GM12878 (cell line): ENCODE data around the gene TRH. TPM values are rescaled to one million over a fixed set of nuclear protein-coding genes. Genes with fewer than 3 reads are reported as not detected.

Experiments used
- ATAC-seq: fragments of 200-7000 bp; cut with Tn5 transposase; 3 replicates; pipeline ENCODE4 v1.9.1; 2020; ENCODE audit warnings: mild to moderate bottlenecking, moderate library complexity
- BruUV-seq: library from RNA; stranded (reverse); fragments of 400-500 nt; replicated peaks from 2 replicates; lab custom pipeline; 2021; lab: Mats Ljungman, UMichigan
- CTCF ChIA-PET: fragments of 300-600 bp; sonication (Branson Sonifier 250); formaldehyde crosslinking; extraction: SDS; loops from one replicate; lab custom pipeline; 2021; ENCODE audit warnings: inconsistent platforms; lab: Yijun Ruan, JAX
- POLR2A ChIA-PET: fragments of 350-600 bp; formaldehyde crosslinking; extraction: SDS; loops from one replicate; lab custom pipeline; 2021; ENCODE audit warnings: inconsistent platforms; lab: Charles Lee
- RAD21 ChIA-PET: fragments of 300-600 bp; sonication (Branson Sonifier 250); formaldehyde crosslinking; loops from one replicate; lab custom pipeline; 2023; ENCODE audit warnings: antibody characterized with exemption; ENCODE audit not compliant: unreplicated experiment; lab: Charles Lee
- SMC1A ChIA-PET: fragments of 300-600 bp; sonication (Branson Sonifier 250); formaldehyde crosslinking; loops from one replicate; lab custom pipeline; 2023; ENCODE audit not compliant: unreplicated experiment, uncharacterized antibody; lab: Charles Lee
- DNase-seq: peaks from one replicate; pipeline ENCODE4 v3.0.0-alpha.2; 2011; ENCODE audit warnings: low read depth, low spot score
- FAIRE-seq: peaks from 3 replicates; lab custom pipeline; 2011; peaks lifted over from hg19 to GRCh38; lab: Jason Lieb, UNC
- H2AFZ ChIP-seq: 2 replicates; pipeline ENCODE4 v1.6.0; 2011; ENCODE audit warnings: low read depth, low read length, control low read depth; ENCODE audit not compliant: control insufficient read depth
- H3K27ac ChIP-seq: 2 replicates; pipeline ENCODE4 v1.5.1; 2011; ENCODE audit warnings: control low read depth; ENCODE audit not compliant: control insufficient read depth, insufficient read depth
- H3K27me3 ChIP-seq, 2 experiments: replicated peaks in 1 of 2; 2 replicates each; pipeline versions ENCODE4 v1.6.0 to v1.6.1; 2011; ENCODE audit warnings: low read length in 1 of 2; ENCODE audit not compliant: control insufficient read depth in 2 of 2, insufficient read depth in 2 of 2
- H3K36me3 ChIP-seq, 2 experiments: 2 replicates each; pipeline ENCODE4 v1.5.1; 2011; ENCODE audit warnings: low read length in 1 of 2; ENCODE audit not compliant: control insufficient read depth in 2 of 2, insufficient read depth in 2 of 2
- H3K4me1 ChIP-seq: 2 replicates; pipeline ENCODE4 v1.6.1; 2011; ENCODE audit warnings: mild to moderate bottlenecking, low read length, moderate library complexity, mixed read lengths; ENCODE audit not compliant: control insufficient read depth, insufficient read depth
- H3K4me2 ChIP-seq: 2 replicates; pipeline ENCODE4 v1.6.0; 2011; ENCODE audit warnings: control low read depth; ENCODE audit not compliant: control insufficient read depth, insufficient read depth
- H3K4me3 ChIP-seq: fragments of 200-600 bp; sonication (generic); 2 replicates; pipeline ENCODE4 v1.5.1; 2016
- H3K79me2 ChIP-seq: 2 replicates; pipeline ENCODE4 v1.6.0; 2011; ENCODE audit warnings: low read length; ENCODE audit not compliant: control insufficient read depth, insufficient read depth
- H3K9ac ChIP-seq: 2 replicates; pipeline ENCODE4 v1.8.0; 2011; ENCODE audit warnings: low read length, control low read depth, mixed read lengths; ENCODE audit not compliant: control insufficient read depth, insufficient read depth
- H3K9me3 ChIP-seq: replicated peaks from 3 replicates; pipeline ENCODE4 v1.5.1; 2011; ENCODE audit warnings: mild to moderate bottlenecking, low read length; ENCODE audit not compliant: control insufficient read depth, insufficient read depth
- H4K20me1 ChIP-seq: 2 replicates; pipeline ENCODE4 v1.6.0; 2011; ENCODE audit not compliant: control insufficient read depth, insufficient read depth
- BACH1 ChIP-seq: fragments of 450-650 bp; IDR thresholded peaks from 2 replicates; pipeline ENCODE4 v1.6.1; 2017; ENCODE audit warnings: mild to moderate bottlenecking, borderline replicate concordance
- BCL11A ChIP-seq: IDR thresholded peaks from 2 replicates; pipeline ENCODE4 v1.6.1; 2011; ENCODE audit warnings: low read depth, low read length
- CBFB ChIP-seq: IDR thresholded peaks from 2 replicates; pipeline ENCODE4 v1.6.1; 2016; ENCODE audit warnings: antibody characterized with exemption, low read depth
- CHD2 ChIP-seq: IDR thresholded peaks from 2 replicates; pipeline ENCODE4 v1.6.1; 2011; ENCODE audit warnings: low read depth, low read length, improper control_type of control experiment, borderline replicate concordance
- CHD4 ChIP-seq: fragments of 200-600 bp; sonication (generic); IDR thresholded peaks from 2 replicates; pipeline ENCODE4 v1.6.1; 2016; ENCODE audit warnings: mild to moderate bottlenecking
- HDAC6 ChIP-seq: fragments of 200-600 bp; sonication (generic); IDR thresholded peaks from one replicate; pipeline ENCODE4 v1.8.0; 2017; ENCODE audit warnings: antibody characterized with exemption; ENCODE audit not compliant: unreplicated experiment
- IRF3 ChIP-seq: fragments of 450-650 bp; IDR thresholded peaks from 2 replicates; pipeline ENCODE4 v1.6.1; 2014; ENCODE audit warnings: mild to moderate bottlenecking
- MEF2B ChIP-seq: fragments of 450-650 bp; IDR thresholded peaks from 2 replicates; pipeline ENCODE4 v1.6.1; 2018; ENCODE audit warnings: mild to moderate bottlenecking, moderate library complexity; ENCODE audit not compliant: partially characterized antibody, poor library complexity, severe bottlenecking
- NFXL1 ChIP-seq: fragments of 450-650 bp; IDR thresholded peaks from 2 replicates; pipeline ENCODE4 v1.6.1; 2017; ENCODE audit warnings: antibody characterized with exemption, mild to moderate bottlenecking, borderline replicate concordance
- NRF1 ChIP-seq: conservative IDR thresholded peaks from 2 replicates; pipeline ENCODE4 v1.6.1; 2011; ENCODE audit warnings: mild to moderate bottlenecking, low read depth, low read length, improper control_type of control experiment
- RAD21 ChIP-seq: IDR thresholded peaks from 2 replicates; pipeline ENCODE4 v1.6.1; 2011; ENCODE audit warnings: mild to moderate bottlenecking, low read depth, low read length, moderate library complexity; ENCODE audit not compliant: insufficient read depth
- RAD51 ChIP-seq: fragments of 450-650 bp; IDR thresholded peaks from 2 replicates; pipeline ENCODE4 v1.6.1; 2016; ENCODE audit warnings: moderate library complexity, mild to moderate bottlenecking, inconsistent platforms
- SREBF1 ChIP-seq: IDR thresholded peaks from 2 replicates; pipeline ENCODE4 v1.6.1; 2012; ENCODE audit warnings: mild to moderate bottlenecking, low read length
- SRF ChIP-seq, 2 experiments: IDR thresholded peaks; 2 replicates each; pipeline ENCODE4 v1.6.1; 2011; ENCODE audit warnings: low read depth in 2 of 2, low read length in 2 of 2, mild to moderate bottlenecking in 1 of 2, moderate library complexity in 1 of 2
- ZBED1 ChIP-seq: IDR thresholded peaks from 2 replicates; pipeline ENCODE4 v1.6.1; 2016; ENCODE audit warnings: borderline replicate concordance
- WGBS: methylation state at CpG from one replicate; pipeline ENCODE4 v1.1.6; 2016; ENCODE audit warnings: low lambda C conversion rate; ENCODE audit not compliant: insufficient replicate concordance, insufficient coverage; ENCODE audit errors: missing lambda C conversion rate; 5-methylcytosine and 5-hydroxymethylcytosine counted together
- in situ Hi-C: fragments of 300-500 bp; cut with MboI; formaldehyde crosslinking; loops from 9 replicates; pipeline ENCODE4 v1.14.3; 2018; ENCODE audit warnings: mixed read lengths
- intact Hi-C: fragments of 100-400 bp; cut with micrococcal nuclease; formaldehyde crosslinking; loops from one replicate; pipeline ENCODE4 v1.14.2; 2022; ENCODE audit not compliant: unreplicated experiment
- polyA plus RNA-seq, 11 experiments: library from polyadenylated mRNA; depleted of rRNA in 4 of 11; unstranded in 6 of 11; stranded (reverse) in 5 of 11; fragments of >200 nt; fragmentation: Nextera tagmentation in 4 of 11; fragmentation: Illumina TruSeq in 1 of 11; extraction: Ambion mirVana in 4 of 11; extraction: Trizol in 1 of 11; gene quantifications; 1 replicate in 1 of 11; 2 replicates in 10 of 11; pipeline versions ENCODE4 v1.2.1 to v1.2.3, GENCODE V29; 2011 to 2016; ENCODE audit warnings: inconsistent platforms in 2 of 11, missing spikeins in 2 of 11, low read depth in 1 of 11
- total RNA-seq, 4 experiments: library from RNA; depleted of rRNA in 3 of 4; stranded (reverse); fragments of >200 nt in 3 of 4; fragmentation: Illumina TruSeq in 1 of 4; extraction: Trizol in 1 of 4; gene quantifications; 2 replicates each; pipeline versions ENCODE4 v1.2.1 to v1.2.3, GENCODE V29; 2013 to 2021
- TF ChIP-seq, protein P1 (sequence below): fragments of 450-650 bp; IDR thresholded peaks from 2 replicates; pipeline ENCODE4 v1.6.1; 2018; ENCODE audit warnings: mild to moderate bottlenecking, low read depth, moderate library complexity; ENCODE audit not compliant: partially characterized antibody
- TF ChIP-seq, protein P2 (sequence below): IDR thresholded peaks from 2 replicates; pipeline ENCODE4 v1.6.1; 2011; ENCODE audit warnings: mild to moderate bottlenecking, low read depth, low read length, moderate library complexity; ENCODE audit not compliant: insufficient replicate concordance
- TF ChIP-seq, protein P3 (sequence below): fragments of 450-650 bp; formaldehyde crosslinking; IDR thresholded peaks from 2 replicates; pipeline ENCODE4 v1.4.0; 2022; ENCODE audit warnings: mild to moderate bottlenecking, moderate library complexity

TRH gene
- total and polyA plus RNA-seq, 10 of the 15 experiments (the other 5 are each of a cell fraction or from before 2014, with no cell fraction given), result not detected

GRCh38 chr3:129961141-129961541, 13.4 kb upstream of the TRH start:
- intact Hi-C loops (no loop called here), in situ Hi-C loops (no loop called here)
- Histone ChIP-seq H3K36me3 (no peaks in the 10 kb centered on the region), H3K4me3 (no peak overlapping the region), H3K9ac (no peak overlapping the region), H3K4me2 (no peak overlapping the region), H4K20me1 (no peaks in the 10 kb centered on the region), H3K4me1 (no peaks in the 10 kb centered on the region), H3K9me3 (no peaks in the 10 kb centered on the region), H3K27ac (no peak overlapping the region), H3K79me2 (no peaks in the 10 kb centered on the region), H3K27me3 (peaks cover 0 to 1% of the 10 kb centered on the region in 2 experiments; a peak in 2 of 4 replicates), H2AFZ (no peak overlapping the region)
- ChIA-PET POLR2A (no interaction called here), RAD21 (no interaction called here), SMC1A (no interaction called here), CTCF (no interaction called here)
- WGBS, result 60% methylated on average over 4 of the region's 5 CpGs
- no TSS peak for BruUV-seq
- FAIRE-seq (no peak), DNase-seq (no peak), ATAC-seq (no peak)
- TF ChIP-seq NRF1, result no peak
- no peak for TF ChIP-seq HDAC6
- no peak for TF ChIP-seq RAD21
- TF ChIP-seq RAD51, result no peak
- TF ChIP-seq NFXL1, result no peak
- TF ChIP-seq BACH1, result no peak
- TF ChIP-seq BCL11A, result no peak
- TF ChIP-seq IRF3, result no peak
- TF ChIP-seq, protein P1, sequence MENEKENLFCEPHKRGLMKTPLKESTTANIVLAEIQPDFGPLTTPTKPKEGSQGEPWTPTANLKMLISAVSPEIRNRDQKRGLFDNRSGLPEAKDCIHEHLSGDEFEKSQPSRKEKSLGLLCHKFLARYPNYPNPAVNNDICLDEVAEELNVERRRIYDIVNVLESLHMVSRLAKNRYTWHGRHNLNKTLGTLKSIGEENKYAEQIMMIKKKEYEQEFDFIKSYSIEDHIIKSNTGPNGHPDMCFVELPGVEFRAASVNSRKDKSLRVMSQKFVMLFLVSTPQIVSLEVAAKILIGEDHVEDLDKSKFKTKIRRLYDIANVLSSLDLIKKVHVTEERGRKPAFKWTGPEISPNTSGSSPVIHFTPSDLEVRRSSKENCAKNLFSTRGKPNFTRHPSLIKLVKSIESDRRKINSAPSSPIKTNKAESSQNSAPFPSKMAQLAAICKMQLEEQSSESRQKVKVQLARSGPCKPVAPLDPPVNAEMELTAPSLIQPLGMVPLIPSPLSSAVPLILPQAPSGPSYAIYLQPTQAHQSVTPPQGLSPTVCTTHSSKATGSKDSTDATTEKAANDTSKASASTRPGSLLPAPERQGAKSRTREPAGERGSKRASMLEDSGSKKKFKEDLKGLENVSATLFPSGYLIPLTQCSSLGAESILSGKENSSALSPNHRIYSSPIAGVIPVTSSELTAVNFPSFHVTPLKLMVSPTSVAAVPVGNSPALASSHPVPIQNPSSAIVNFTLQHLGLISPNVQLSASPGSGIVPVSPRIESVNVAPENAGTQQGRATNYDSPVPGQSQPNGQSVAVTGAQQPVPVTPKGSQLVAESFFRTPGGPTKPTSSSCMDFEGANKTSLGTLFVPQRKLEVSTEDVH, result no peak
- TF ChIP-seq, protein P2, sequence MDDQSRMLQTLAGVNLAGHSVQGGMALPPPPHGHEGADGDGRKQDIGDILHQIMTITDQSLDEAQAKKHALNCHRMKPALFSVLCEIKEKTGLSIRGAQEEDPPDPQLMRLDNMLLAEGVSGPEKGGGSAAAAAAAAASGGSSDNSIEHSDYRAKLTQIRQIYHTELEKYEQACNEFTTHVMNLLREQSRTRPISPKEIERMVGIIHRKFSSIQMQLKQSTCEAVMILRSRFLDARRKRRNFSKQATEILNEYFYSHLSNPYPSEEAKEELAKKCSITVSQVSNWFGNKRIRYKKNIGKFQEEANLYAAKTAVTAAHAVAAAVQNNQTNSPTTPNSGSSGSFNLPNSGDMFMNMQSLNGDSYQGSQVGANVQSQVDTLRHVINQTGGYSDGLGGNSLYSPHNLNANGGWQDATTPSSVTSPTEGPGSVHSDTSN, result no peak
- TF ChIP-seq SRF (IDR thresholded peaks at IDR 0.05; ENCODE audit: low read depth in 2 of 2, low read length in 2 of 2), result no peak
- no peak for TF ChIP-seq SREBF1
- TF ChIP-seq MEF2B, result no peak
- TF ChIP-seq CBFB, result no peak
- no peak for TF ChIP-seq CHD2
- TF ChIP-seq, protein P3, sequence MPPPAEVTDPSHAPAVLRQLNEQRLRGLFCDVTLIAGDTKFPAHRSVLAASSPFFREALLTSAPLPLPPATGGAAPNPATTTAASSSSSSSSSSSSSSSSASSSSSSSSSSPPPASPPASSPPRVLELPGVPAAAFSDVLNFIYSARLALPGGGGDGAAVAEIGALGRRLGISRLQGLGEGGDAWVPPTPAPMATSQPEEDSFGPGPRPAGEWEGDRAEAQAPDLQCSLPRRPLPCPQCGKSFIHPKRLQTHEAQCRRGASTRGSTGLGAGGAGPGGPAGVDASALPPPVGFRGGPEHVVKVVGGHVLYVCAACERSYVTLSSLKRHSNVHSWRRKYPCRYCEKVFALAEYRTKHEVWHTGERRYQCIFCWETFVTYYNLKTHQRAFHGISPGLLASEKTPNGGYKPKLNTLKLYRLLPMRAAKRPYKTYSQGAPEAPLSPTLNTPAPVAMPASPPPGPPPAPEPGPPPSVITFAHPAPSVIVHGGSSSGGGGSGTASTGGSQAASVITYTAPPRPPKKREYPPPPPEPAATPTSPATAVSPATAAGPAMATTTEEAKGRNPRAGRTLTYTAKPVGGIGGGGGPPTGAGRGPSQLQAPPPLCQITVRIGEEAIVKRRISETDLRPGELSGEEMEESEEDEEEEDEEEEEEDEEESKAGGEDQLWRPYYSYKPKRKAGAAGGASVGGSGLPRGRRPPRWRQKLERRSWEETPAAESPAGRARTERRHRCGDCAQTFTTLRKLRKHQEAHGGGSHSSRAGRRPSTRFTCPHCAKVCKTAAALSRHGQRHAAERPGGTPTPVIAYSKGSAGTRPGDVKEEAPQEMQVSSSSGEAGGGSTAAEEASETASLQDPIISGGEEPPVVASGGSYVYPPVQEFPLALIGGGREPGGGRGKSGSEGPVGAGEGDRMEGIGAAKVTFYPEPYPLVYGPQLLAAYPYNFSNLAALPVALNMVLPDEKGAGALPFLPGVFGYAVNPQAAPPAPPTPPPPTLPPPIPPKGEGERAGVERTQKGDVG (CRISPR knock-in tag), result no peak
- no peak for TF ChIP-seq ZBED1
- TF ChIP-seq CHD4, result no peak
